GM10248 (cell line): Measurements from ENCODE around the gene MIEF1.
"Not testable (repeated sequence)": the region's sequence is repeated elsewhere in the genome, so short reads cannot be mapped to it uniquely, and the experiment has no call there.

ENCODE experiments used
- CTCF ChIA-PET: fragments of 300-600 bp; sonication (Branson Sonifier 250); formaldehyde crosslinking; extraction: SDS; loops from one replicate; lab custom pipeline; 2021; ENCODE audit warnings: antibody characterized with exemption; lab: Yijun Ruan, JAX
- POLR2A ChIA-PET: fragments of 350-650 bp; sonication (Branson Sonifier 250); formaldehyde crosslinking; extraction: SDS; loops from one replicate; lab custom pipeline; 2020; ENCODE audit warnings: antibody characterized with exemption; lab: Yijun Ruan, JAX
- DNase-seq: peaks from one replicate; pipeline ENCODE4 v3.0.0; 2012; ENCODE audit errors: extremely low spot score
- TF ChIP-seq, protein P1 (sequence below): IDR thresholded peaks from 2 replicates; pipeline ENCODE4 v1.5.1; 2012; ENCODE audit warnings: mild to moderate bottlenecking, low read depth; ENCODE audit errors: extremely low read depth, missing control alignments, control extremely low read depth

MIEF1 gene

DNA sequence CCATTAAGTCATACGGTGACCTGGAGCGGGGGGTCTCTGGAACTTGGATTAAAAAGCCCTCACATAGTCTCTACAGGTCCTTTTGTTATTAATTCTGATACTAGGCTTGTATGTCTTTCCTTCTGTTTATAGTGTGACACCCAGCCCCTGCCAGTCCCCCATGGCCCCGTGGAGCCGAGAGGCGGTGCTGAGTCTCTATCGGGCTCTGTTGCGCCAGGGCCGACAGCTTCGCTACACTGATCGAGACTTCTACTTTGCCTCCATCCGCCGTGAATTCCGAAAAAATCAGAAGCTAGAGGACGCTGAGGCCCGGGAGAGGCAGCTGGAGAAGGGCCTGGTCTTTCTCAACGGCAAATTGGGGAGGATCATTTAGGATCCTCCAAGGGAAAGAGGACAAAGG lies 2.0 kb downstream of the MIEF1 start:
- ChIA-PET POLR2A (no interaction called here), CTCF (interaction anchor here (1.2 to 7.0 kb wide), 5 partner anchors 10 to 25 kb away, joined by 5 to 67 read pairs (median 6); partner anchors contain the start of gene ATF4)
- TF ChIP-seq, protein P1, sequence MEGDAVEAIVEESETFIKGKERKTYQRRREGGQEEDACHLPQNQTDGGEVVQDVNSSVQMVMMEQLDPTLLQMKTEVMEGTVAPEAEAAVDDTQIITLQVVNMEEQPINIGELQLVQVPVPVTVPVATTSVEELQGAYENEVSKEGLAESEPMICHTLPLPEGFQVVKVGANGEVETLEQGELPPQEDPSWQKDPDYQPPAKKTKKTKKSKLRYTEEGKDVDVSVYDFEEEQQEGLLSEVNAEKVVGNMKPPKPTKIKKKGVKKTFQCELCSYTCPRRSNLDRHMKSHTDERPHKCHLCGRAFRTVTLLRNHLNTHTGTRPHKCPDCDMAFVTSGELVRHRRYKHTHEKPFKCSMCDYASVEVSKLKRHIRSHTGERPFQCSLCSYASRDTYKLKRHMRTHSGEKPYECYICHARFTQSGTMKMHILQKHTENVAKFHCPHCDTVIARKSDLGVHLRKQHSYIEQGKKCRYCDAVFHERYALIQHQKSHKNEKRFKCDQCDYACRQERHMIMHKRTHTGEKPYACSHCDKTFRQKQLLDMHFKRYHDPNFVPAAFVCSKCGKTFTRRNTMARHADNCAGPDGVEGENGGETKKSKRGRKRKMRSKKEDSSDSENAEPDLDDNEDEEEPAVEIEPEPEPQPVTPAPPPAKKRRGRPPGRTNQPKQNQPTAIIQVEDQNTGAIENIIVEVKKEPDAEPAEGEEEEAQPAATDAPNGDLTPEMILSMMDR: no peak
- DNase-seq: no peak

- CTCF ChIA-PET: interaction anchor here (1.0 to 12.6 kb wide), 3 partner anchors 11 to 164 kb away, joined by 4 to 166 read pairs (median 4); no protein-coding TSS in a partner anchor
- POLR2A ChIA-PET, DNase-seq: not testable (repeated sequence)
Observed at GRCh38 chr22:39507021-39507420, 4.9 kb downstream of the MIEF1 start.

GRCh38 chr22:39508393-39508792 lies 6.3 kb downstream of the MIEF1 start:
- POLR2A ChIA-PET: no interaction called here
- TF ChIP-seq, protein P1: no peak
- CTCF ChIA-PET: interaction anchor here (12.6 kb wide), 1 partner anchor 15 kb away, joined by 166 read pairs; no protein-coding TSS in a partner anchor
- no peak for DNase-seq

GRCh38 chr22:39510529-39511149 lies 8.5 kb downstream of the MIEF1 start:
- DNase-seq: no peak
- POLR2A ChIA-PET: interaction anchor here (1.6 kb wide), 1 partner anchor 9 kb away, joined by 5 read pairs; the partner anchor contains the start of gene ATF4
- TF ChIP-seq, protein P1: no peak
- CTCF ChIA-PET: interaction anchor here (0.8 to 12.6 kb wide), 4 partner anchors 9 to 103 kb away, joined by 3 to 166 read pairs (median 6); partner anchors contain the start of gene ATF4

DNA sequence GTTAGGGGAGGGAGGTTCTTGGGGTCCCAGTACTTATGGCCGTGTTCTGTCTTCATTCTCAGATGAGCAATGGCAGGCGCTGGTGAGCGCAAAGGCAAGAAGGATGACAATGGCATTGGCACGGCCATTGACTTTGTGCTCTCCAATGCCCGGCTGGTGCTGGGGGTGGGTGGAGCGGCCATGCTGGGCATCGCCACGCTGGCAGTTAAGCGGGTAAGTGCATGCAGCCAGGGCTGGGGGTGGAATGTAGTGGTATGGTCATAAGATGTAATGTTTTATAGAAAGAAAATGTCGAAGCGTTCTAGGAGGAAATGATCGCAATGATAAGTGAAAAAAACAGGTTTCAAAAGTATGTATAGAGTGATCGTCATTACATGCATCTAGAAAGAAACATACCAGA lies 9.1 kb downstream of the MIEF1 start:
- ChIA-PET CTCF (interaction anchor here (1.1 to 12.6 kb wide), 3 partner anchors 9 to 27 kb away, joined by 4 to 166 read pairs (median 9); partner anchors contain the start of gene ATF4), POLR2A (interaction anchor here (1.3 kb wide), 1 partner anchor 9 kb away, joined by 5 read pairs; the partner anchor contains the start of gene ATF4)
- DNase-seq: no peak
- TF ChIP-seq, protein P1: no peak

- DNase-seq: no peak
- POLR2A ChIA-PET: interaction anchor here (0.5 to 1.3 kb wide), 2 partner anchors 8 to 61 kb away, joined by 3 to 5 read pairs; partner anchors contain the start of gene ATF4
- TF ChIP-seq, protein P1: no peak
- CTCF ChIA-PET: interaction anchor here (1.1 to 12.6 kb wide), 4 partner anchors 9 to 20 kb away, joined by 3 to 166 read pairs (median 36); partner anchors contain the start of genes MIEF1 and RPS19BP1
Observed at GRCh38 chr22:39512026-39512425, 9.9 kb downstream of the MIEF1 start.
